ENCODE results near the gene TENM4. TPM values are rescaled to one million over a fixed set of nuclear protein-coding genes. Genes with fewer than 3 reads are reported as not detected.

TENM4 gene
- total RNA-seq, 1 experiment from 2014 or later, result 25.0 TPM

DNA sequence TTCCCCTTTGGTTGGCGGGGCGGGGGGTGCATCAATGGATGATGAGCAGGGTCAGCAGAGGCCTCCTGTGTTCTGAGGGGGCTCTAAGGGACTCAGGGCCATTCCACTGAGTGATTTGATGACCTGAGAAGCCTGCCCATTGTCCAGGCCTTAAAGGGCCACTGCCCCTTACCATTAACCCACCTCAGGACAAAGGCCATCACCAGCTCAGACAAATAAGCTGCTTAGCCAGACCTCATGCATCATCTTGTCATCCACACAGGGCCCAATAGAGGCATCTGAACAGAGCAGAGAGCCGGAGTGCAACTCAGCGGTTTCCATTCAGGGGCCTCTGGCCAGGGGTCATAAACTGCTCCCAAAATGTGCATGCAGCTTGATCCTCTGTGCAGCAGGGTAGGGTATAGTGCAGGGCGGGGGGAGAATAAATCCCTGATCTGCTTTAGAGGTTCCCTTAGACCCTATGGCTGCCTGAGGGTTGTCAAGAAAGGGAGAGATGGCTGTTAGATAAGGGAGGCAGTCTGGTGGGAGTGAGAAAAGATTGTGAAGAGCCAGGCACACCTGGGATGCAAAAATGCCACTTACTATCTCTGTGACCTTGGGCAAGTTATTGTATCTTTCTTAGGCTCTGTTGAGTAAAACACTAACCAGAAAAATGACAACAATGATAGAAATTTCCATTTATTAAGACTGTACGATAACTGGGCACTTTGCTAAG is 490.7 kb downstream of the TENM4 start (continued):
- TF ChIP-seq ATF3 (CRISPR knock-in tag; conservative IDR thresholded peaks at IDR 0.05), result no peak
- TF ChIP-seq, protein P1, sequence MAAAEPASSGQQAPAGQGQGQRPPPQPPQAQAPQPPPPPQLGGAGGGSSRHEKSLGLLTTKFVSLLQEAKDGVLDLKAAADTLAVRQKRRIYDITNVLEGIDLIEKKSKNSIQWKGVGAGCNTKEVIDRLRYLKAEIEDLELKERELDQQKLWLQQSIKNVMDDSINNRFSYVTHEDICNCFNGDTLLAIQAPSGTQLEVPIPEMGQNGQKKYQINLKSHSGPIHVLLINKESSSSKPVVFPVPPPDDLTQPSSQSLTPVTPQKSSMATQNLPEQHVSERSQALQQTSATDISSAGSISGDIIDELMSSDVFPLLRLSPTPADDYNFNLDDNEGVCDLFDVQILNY (CRISPR knock-in tag; IDR thresholded peaks at IDR 0.05), result no peak

DNA sequence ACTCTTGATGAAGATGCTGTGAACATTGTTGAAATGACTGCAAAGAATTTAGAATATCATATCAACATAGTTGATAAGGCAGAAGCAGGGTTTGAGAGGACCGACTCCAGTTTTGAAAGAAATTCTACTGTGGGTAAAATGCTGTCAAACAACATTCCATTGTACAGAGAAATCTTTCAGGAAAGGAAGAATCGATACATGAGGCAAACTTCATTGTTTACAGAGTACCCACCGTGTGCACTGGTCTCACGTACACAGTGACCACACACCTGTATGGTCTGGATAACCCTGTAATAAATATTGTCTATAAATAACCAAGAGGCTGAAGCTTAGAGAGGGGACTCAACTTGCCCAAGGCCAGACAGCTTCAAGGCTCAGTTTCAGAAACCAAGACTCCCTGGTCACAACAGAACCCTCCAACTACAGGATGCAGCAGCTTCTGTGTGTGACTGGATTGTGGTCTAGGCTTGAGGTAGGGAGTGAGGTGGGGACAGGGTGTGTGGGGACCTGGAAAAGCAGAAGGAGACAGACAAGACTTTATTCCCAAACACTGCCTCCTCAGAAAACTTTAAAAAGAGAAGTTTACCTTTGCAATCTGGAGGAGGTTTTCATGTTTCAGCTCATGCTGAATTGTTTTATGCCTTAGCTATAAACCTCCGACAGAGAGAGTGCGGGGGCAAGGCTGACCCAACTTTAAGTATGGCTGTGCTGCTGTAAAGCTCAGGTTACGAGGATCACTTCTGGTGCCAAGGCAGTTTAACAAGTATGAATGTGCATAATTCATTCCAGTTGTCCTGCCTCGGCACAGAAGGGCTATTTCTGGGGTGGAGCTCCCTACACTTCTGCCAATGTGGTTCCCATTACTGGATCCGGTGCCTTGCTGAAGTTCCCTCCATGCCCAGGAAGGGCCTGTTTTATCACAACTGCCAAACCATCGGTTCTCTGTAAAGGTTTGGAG is 493.6 kb downstream of the TENM4 start:
- ChIA-PET CTCF (interaction anchor here (0.7 to 1.2 kb wide), 2 partner anchors 56 to 453 kb away, joined by 3 read pairs; no protein-coding TSS in a partner anchor), POLR2A (no interaction called here)
- TF ChIP-seq SMAD3 (CRISPR knock-in tag; IDR thresholded peaks at IDR 0.05; ENCODE audit: borderline replicate concordance), result no peak
- TF ChIP-seq, protein P2, sequence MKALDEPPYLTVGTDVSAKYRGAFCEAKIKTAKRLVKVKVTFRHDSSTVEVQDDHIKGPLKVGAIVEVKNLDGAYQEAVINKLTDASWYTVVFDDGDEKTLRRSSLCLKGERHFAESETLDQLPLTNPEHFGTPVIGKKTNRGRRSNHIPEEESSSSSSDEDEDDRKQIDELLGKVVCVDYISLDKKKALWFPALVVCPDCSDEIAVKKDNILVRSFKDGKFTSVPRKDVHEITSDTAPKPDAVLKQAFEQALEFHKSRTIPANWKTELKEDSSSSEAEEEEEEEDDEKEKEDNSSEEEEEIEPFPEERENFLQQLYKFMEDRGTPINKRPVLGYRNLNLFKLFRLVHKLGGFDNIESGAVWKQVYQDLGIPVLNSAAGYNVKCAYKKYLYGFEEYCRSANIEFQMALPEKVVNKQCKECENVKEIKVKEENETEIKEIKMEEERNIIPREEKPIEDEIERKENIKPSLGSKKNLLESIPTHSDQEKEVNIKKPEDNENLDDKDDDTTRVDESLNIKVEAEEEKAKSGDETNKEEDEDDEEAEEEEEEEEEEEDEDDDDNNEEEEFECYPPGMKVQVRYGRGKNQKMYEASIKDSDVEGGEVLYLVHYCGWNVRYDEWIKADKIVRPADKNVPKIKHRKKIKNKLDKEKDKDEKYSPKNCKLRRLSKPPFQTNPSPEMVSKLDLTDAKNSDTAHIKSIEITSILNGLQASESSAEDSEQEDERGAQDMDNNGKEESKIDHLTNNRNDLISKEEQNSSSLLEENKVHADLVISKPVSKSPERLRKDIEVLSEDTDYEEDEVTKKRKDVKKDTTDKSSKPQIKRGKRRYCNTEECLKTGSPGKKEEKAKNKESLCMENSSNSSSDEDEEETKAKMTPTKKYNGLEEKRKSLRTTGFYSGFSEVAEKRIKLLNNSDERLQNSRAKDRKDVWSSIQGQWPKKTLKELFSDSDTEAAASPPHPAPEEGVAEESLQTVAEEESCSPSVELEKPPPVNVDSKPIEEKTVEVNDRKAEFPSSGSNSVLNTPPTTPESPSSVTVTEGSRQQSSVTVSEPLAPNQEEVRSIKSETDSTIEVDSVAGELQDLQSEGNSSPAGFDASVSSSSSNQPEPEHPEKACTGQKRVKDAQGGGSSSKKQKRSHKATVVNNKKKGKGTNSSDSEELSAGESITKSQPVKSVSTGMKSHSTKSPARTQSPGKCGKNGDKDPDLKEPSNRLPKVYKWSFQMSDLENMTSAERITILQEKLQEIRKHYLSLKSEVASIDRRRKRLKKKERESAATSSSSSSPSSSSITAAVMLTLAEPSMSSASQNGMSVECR (CRISPR knock-in tag; IDR thresholded peaks at IDR 0.05; ENCODE audit: borderline replicate concordance), result no peak
- no peak for TF ChIP-seq JUN (CRISPR knock-in tag; IDR thresholded peaks at IDR 0.05)
- TF ChIP-seq ZNF138 (CRISPR knock-in tag; conservative IDR thresholded peaks at IDR 0.05), result no peak
- TF ChIP-seq MLX (CRISPR knock-in tag; IDR thresholded peaks at IDR 0.05), result no peak
- TF ChIP-seq GRHL2 (CRISPR knock-in tag; IDR thresholded peaks at IDR 0.05; ENCODE audit: insufficient replicate concordance, severe bottlenecking), result no peak
- no peak for TF ChIP-seq ZNF121 (CRISPR knock-in tag; IDR thresholded peaks at IDR 0.05)
- TF ChIP-seq, protein P3, sequence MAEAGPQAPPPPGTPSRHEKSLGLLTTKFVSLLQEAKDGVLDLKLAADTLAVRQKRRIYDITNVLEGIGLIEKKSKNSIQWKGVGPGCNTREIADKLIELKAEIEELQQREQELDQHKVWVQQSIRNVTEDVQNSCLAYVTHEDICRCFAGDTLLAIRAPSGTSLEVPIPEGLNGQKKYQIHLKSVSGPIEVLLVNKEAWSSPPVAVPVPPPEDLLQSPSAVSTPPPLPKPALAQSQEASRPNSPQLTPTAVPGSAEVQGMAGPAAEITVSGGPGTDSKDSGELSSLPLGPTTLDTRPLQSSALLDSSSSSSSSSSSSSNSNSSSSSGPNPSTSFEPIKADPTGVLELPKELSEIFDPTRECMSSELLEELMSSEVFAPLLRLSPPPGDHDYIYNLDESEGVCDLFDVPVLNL (CRISPR knock-in tag; IDR thresholded peaks at IDR 0.05; ENCODE audit: borderline replicate concordance, low read depth), result no peak
- no peak for TF ChIP-seq E2F1 (CRISPR knock-in tag; IDR thresholded peaks at IDR 0.05)
- no peak for TF ChIP-seq ZNF317 (CRISPR knock-in tag; IDR thresholded peaks at IDR 0.05; ENCODE audit: borderline replicate concordance, low read depth)
- no peak for TF ChIP-seq SOX15 (CRISPR knock-in tag; IDR thresholded peaks at IDR 0.05)
- TF ChIP-seq CBFB (CRISPR knock-in tag; IDR thresholded peaks at IDR 0.05; ENCODE audit: low read depth), result no peak
- TF ChIP-seq FOXJ3 (CRISPR knock-in tag; IDR thresholded peaks at IDR 0.05; ENCODE audit: borderline replicate concordance), result no peak
- H3K4me1 Mint-ChIP-seq, result peaks cover 29% of the 10 kb centered on the region
- no peak overlapping the region for H3K4me3 Mint-ChIP-seq
- ATAC-seq, result no peak
- DNase-seq (ENCODE audit: low spot score), result no peak
- peaks cover 4% of the 10 kb centered on the region; the same call in 1 of the 2 replicates for H3K36me3 Mint-ChIP-seq
- peaks cover 8% of the 10 kb centered on the region for H3K27me3 Mint-ChIP-seq (ENCODE audit: low read depth)
- H3K27ac Mint-ChIP-seq, result no peak overlapping the region
- H3K9me3 Mint-ChIP-seq, result peaks cover 10% of the 10 kb centered on the region; the same call in 1 of the 2 replicates

Measured in WTC11 (cell line).